8988T (cell line): ENCODE results near the gene RHD.
"Not testable (repeated sequence)": the region's sequence is repeated elsewhere in the genome, so short reads cannot be mapped to it uniquely, and the experiment has no call there.

Experiments used
- DNase-seq: peaks from one replicate; pipeline ENCODE4 v3.0.0; 2011

Gene RHD

GRCh38 chr1:25309486-25309885 lies 37.2 kb downstream of the RHD start:
- not testable (repeated sequence) for DNase-seq

GRCh38 chr1:25312806-25313470 lies 40.6 kb downstream of the RHD start:
- DNase-seq = not testable (repeated sequence)

- not testable (repeated sequence) for DNase-seq
These were observed 48.1 kb downstream of the RHD start for GRCh38 chr1:25320314-25320938.

GRCh38 chr1:25322127-25322526 lies 49.8 kb downstream of the RHD start:
- not testable (repeated sequence) for DNase-seq

GRCh38 chr1:25324407-25324806 lies 52.1 kb downstream of the RHD start:
- not testable (repeated sequence) for DNase-seq

GRCh38 chr1:25327864-25328790 lies 55.8 kb downstream of the RHD start:
- DNase-seq = not testable (repeated sequence)

- DNase-seq = not testable (repeated sequence)
These were observed 56.5 kb downstream of the RHD start for GRCh38 chr1:25328791-25329185.

GRCh38 chr1:25329336-25329735 lies 57.0 kb downstream of the RHD start:
- DNase-seq = not testable (repeated sequence)

GRCh38 chr1:25329950-25330349 lies 57.6 kb downstream of the RHD start:
- not testable (repeated sequence) for DNase-seq

GRCh38 chr1:25336922-25337354 lies 64.6 kb downstream of the RHD start:
- DNase-seq = not testable (repeated sequence)

GRCh38 chr1:25337483-25338187 lies 65.3 kb downstream of the RHD start:
- DNase-seq = not testable (repeated sequence)

- peak; percentile 46 for DNase-seq
These were observed 66.1 kb downstream of the RHD start, which contains the start of gene TMEM50A for GRCh38 chr1:25338188-25338981. Gene TMEM50A (plus strand): TSS chr1:25338334. CDS start chr1:25340487, 2,153 bp downstream.

- DNase-seq = no peak
These were observed 66.7 kb downstream of the RHD start for GRCh38 chr1:25338986-25339385.

- DNase-seq = no peak
These were observed 69.4 kb downstream of the RHD start for GRCh38 chr1:25341746-25342145.

GRCh38 chr1:25342846-25343245 lies 70.5 kb downstream of the RHD start:
- no peak for DNase-seq

GRCh38 chr1:25343872-25344271 lies 71.6 kb downstream of the RHD start:
- DNase-seq = no peak

GRCh38 chr1:25347556-25347955 lies 75.2 kb downstream of the RHD start:
- DNase-seq = no peak

- DNase-seq = no peak
These were observed 77.3 kb downstream of the RHD start for GRCh38 chr1:25349606-25350005.

GRCh38 chr1:25355841-25356395 lies 83.6 kb downstream of the RHD start:
- DNase-seq = no peak

- no peak for DNase-seq
These were observed 84.1 kb downstream of the RHD start for GRCh38 chr1:25356441-25356840.

- DNase-seq = no peak
These were observed 84.5 kb downstream of the RHD start for GRCh38 chr1:25356848-25357247.
